A549 (cell line): ENCODE results near the gene SUMF1. TPM values are rescaled to one million over a fixed set of nuclear protein-coding genes. Genes with fewer than 3 reads are reported as not detected.

Experiments
- ATAC-seq, 2 experiments: fragments of 200-7000 bp in 1 of 2; fragments of >200 bp in 1 of 2; cut with Nextera tagmentation in 1 of 2; cut with Tn5 transposase in 1 of 2; 3 replicates each; pipeline versions ENCODE4 v1.8.0 to v1.9.1; 2018 to 2020; ENCODE audit warnings: mild to moderate bottlenecking in 1 of 2, moderate library complexity in 1 of 2
- CTCF ChIA-PET: fragments of 300-600 bp; sonication (Branson Sonifier 250); formaldehyde crosslinking; extraction: SDS; loops from one replicate; lab custom pipeline; 2021; ENCODE audit warnings: antibody characterized with exemption, inconsistent platforms; lab: Yijun Ruan, JAX
- POLR2A ChIA-PET: fragments of 350-600 bp; formaldehyde crosslinking; extraction: SDS; loops from one replicate; lab custom pipeline; 2021; ENCODE audit warnings: antibody characterized with exemption, inconsistent platforms; lab: Yijun Ruan, JAX
- DNase-seq, 2 experiments: peaks; one replicate each; pipeline versions ENCODE4 v3.0.0 to v3.0.0-alpha.2; 2011 to 2016; ENCODE audit warnings: low read depth in 1 of 2, low spot score in 1 of 2
- FAIRE-seq: peaks from 2 replicates; lab custom pipeline; 2011; peaks lifted over from hg19 to GRCh38; lab: Jason Lieb, UNC
- H3K27ac ChIP-seq, 2 experiments: fragments of >200 bp; sonication (Bioruptor Twin); formaldehyde crosslinking; 3 replicates each; pipeline ENCODE4 v1.5.1; 2016 to 2017
- H3K4me1 ChIP-seq: fragments of >200 bp; sonication (Bioruptor Twin); formaldehyde crosslinking; 3 replicates; pipeline ENCODE4 v1.6.1; 2016
- H3K4me2 ChIP-seq: fragments of >200 bp; sonication (Bioruptor Twin); formaldehyde crosslinking; 3 replicates; pipeline ENCODE4 v1.6.1; 2016
- H3K4me3 ChIP-seq: fragments of >200 bp; sonication (Bioruptor Twin); formaldehyde crosslinking; 3 replicates; pipeline ENCODE4 v1.5.1; 2016
- H3K9me3 ChIP-seq: fragments of >200 bp; sonication (Bioruptor Twin); formaldehyde crosslinking; 3 replicates; pipeline ENCODE4 v1.6.1; 2016
- BHLHE40 ChIP-seq: IDR thresholded peaks from 2 replicates; pipeline ENCODE4 v1.6.1; 2012; ENCODE audit warnings: low read depth, low read length, inconsistent platforms
- CBX2 ChIP-seq: fragments of 200-600 bp; sonication (generic); IDR thresholded peaks from 2 replicates; pipeline ENCODE4 v1.6.1; 2016; ENCODE audit warnings: low read depth, mild to moderate bottlenecking, borderline replicate concordance
- CTCF ChIP-seq: fragments of >200 bp; sonication (Bioruptor Twin); formaldehyde crosslinking; IDR thresholded peaks from 3 replicates; pipeline ENCODE4 v1.5.1; 2016
- FOXS1 ChIP-seq: fragments of 250-450 bp; sonication (Bioruptor Pico); IDR thresholded peaks from 2 replicates; pipeline ENCODE4 v1.5.0; 2020; ENCODE audit warnings: mild to moderate bottlenecking, moderate library complexity
- GATA3 ChIP-seq: IDR thresholded peaks from 2 replicates; pipeline ENCODE4 v1.6.1; 2012; ENCODE audit warnings: borderline replicate concordance
- HDAC2 ChIP-seq: fragments of 200-600 bp; sonication (generic); IDR thresholded peaks from 2 replicates; pipeline ENCODE4 v1.6.1; 2016
- HES2 ChIP-seq: fragments of >200 bp; sonication (Bioruptor Twin); formaldehyde crosslinking; IDR thresholded peaks from 2 replicates; pipeline ENCODE4 v1.6.1; 2016
- HMGXB4 ChIP-seq: fragments of 250-450 bp; sonication (Bioruptor Pico); IDR thresholded peaks from 2 replicates; pipeline ENCODE4 v1.5.0; 2021; ENCODE audit warnings: mild to moderate bottlenecking, moderate library complexity, borderline replicate concordance
- HOXA7 ChIP-seq: fragments of 250-450 bp; sonication (Bioruptor Pico); IDR thresholded peaks from 2 replicates; pipeline ENCODE4 v1.5.0; 2020; ENCODE audit warnings: mild to moderate bottlenecking, moderate library complexity
- HOXB13 ChIP-seq: fragments of 250-450 bp; sonication (Bioruptor Pico); IDR thresholded peaks from 2 replicates; pipeline ENCODE4 v1.5.0; 2020; ENCODE audit warnings: low read depth, mild to moderate bottlenecking, moderate library complexity
- HOXB5 ChIP-seq: fragments of 250-450 bp; sonication (Bioruptor Pico); IDR thresholded peaks from 2 replicates; pipeline ENCODE4 v1.5.0; 2020; ENCODE audit warnings: mild to moderate bottlenecking, moderate library complexity
- JUNB ChIP-seq: fragments of >200 bp; sonication (Bioruptor Twin); formaldehyde crosslinking; IDR thresholded peaks from 2 replicates; pipeline ENCODE4 v1.6.1; 2016
- MYC ChIP-seq: IDR thresholded peaks from 2 replicates; pipeline ENCODE4 v1.6.1; 2012; ENCODE audit warnings: mild to moderate bottlenecking, inconsistent platforms, low read length, improper control_type of control experiment, borderline replicate concordance
- NR3C1 ChIP-seq: fragments of >200 bp; sonication (Bioruptor Twin); formaldehyde crosslinking; IDR thresholded peaks from 3 replicates; pipeline ENCODE4 v1.6.1; 2017
- PHF8 ChIP-seq: fragments of 200-600 bp; sonication (generic); IDR thresholded peaks from 2 replicates; pipeline ENCODE4 v1.6.1; 2016; ENCODE audit warnings: low read depth, mild to moderate bottlenecking, antibody characterized with exemption, moderate library complexity, borderline replicate concordance
- POLR2A ChIP-seq: IDR thresholded peaks from 2 replicates; pipeline ENCODE4 v1.6.1; 2012; ENCODE audit warnings: mild to moderate bottlenecking, low read length
- RAD21 ChIP-seq, 2 experiments: fragments of >200 bp in 1 of 2; sonication (Bioruptor Twin) in 1 of 2; formaldehyde crosslinking in 1 of 2; IDR thresholded peaks in 1 of 2; conservative IDR thresholded peaks in 1 of 2; 2 replicates in 1 of 2; 3 replicates in 1 of 2; pipeline ENCODE4 v1.6.1; 2012 to 2018; ENCODE audit warnings: inconsistent platforms in 1 of 2
- RFX5 ChIP-seq: fragments of 450-650 bp; IDR thresholded peaks from 2 replicates; pipeline ENCODE4 v1.7.1; 2014; ENCODE audit warnings: antibody characterized with exemption, mild to moderate bottlenecking, moderate library complexity
- RNF2 ChIP-seq: fragments of 200-600 bp; sonication (generic); IDR thresholded peaks from 2 replicates; pipeline ENCODE4 v1.6.1; 2016; ENCODE audit warnings: low read depth, mild to moderate bottlenecking, antibody characterized with exemption, moderate library complexity, borderline replicate concordance
- SMC3 ChIP-seq: fragments of >200 bp; sonication (Bioruptor Twin); formaldehyde crosslinking; IDR thresholded peaks from 3 replicates; pipeline ENCODE4 v1.6.1; 2018; ENCODE audit warnings: inconsistent platforms
- SREBF2 ChIP-seq: fragments of 450-650 bp; IDR thresholded peaks from 2 replicates; pipeline ENCODE4 v1.6.1; 2014; ENCODE audit warnings: mild to moderate bottlenecking, moderate library complexity
- TP53 ChIP-seq: fragments of 250-450 bp; sonication (Bioruptor Pico); IDR thresholded peaks from 2 replicates; pipeline ENCODE4 v1.5.0; 2021; ENCODE audit warnings: mild to moderate bottlenecking, moderate library complexity
- ZC3H11A ChIP-seq: fragments of 450-650 bp; IDR thresholded peaks from 2 replicates; pipeline ENCODE4 v1.6.1; 2014; ENCODE audit warnings: antibody characterized with exemption, mild to moderate bottlenecking
- ZFP36 ChIP-seq: fragments of 450-650 bp; IDR thresholded peaks from 2 replicates; pipeline ENCODE4 v1.6.1; 2014; ENCODE audit warnings: borderline replicate concordance; ENCODE audit not compliant: partially characterized antibody
- WGBS: methylation state at CpG from one replicate; pipeline ENCODE4 v1.1.6; 2017; ENCODE audit errors: missing lambda C conversion rate; 5-methylcytosine and 5-hydroxymethylcytosine counted together
- polyA plus RNA-seq, 4 experiments: library from polyadenylated mRNA; depleted of rRNA in 3 of 4; stranded (reverse); fragments of >200 nt; fragmentation: RNase III in 1 of 4; extraction: RNeasy Plus Mini Kit Qiagen cat#74134 plus additional on column Dnase treatment in 1 of 4; gene quantifications; 2 replicates in 3 of 4; 3 replicates in 1 of 4; pipeline ENCODE4 v1.2.3, GENCODE V29; 2011 to 2017
- TF ChIP-seq, protein P1 (sequence below): fragments of >200 bp; sonication (Bioruptor Twin); formaldehyde crosslinking; IDR thresholded peaks from 3 replicates; pipeline ENCODE4 v1.6.1; 2016

The SUMF1 gene
- polyA plus RNA-seq, 2 of the 4 experiments (the other 2 are of a cell fraction), result 20.9 to 25.4 TPM

GRCh38 chr3:4407941-4408340 is 59.1 kb downstream of the SUMF1 start:
- Histone ChIP-seq H3K4me2 (no peak overlapping the region), H3K4me3 (no peak overlapping the region), H3K9me3 (no peaks in the 10 kb centered on the region), H3K27ac (no peak overlapping the region), H3K4me1 (peaks cover 14% of the 10 kb centered on the region)
- CTCF ChIA-PET, result no interaction called here
- POLR2A ChIA-PET, result no interaction called here
- TF ChIP-seq NR3C1 (no peak), POLR2A (no peak), MYC (no peak), SMC3 (no peak), HES2 (no peak), HOXB13 (CRISPR knock-in tag) (no peak), CTCF (no peak), JUNB (no peak), RAD21 (conservative IDR thresholded peaks at IDR 0.05 in 1 of 2, IDR thresholded peaks at IDR 0.05 in 1 of 2) (no peak), SREBF2 (no peak), FOXS1 (CRISPR knock-in tag) (no peak), HOXA7 (CRISPR knock-in tag) (no peak), HMGXB4 (CRISPR knock-in tag) (no peak), BHLHE40 (no peak), HOXB5 (CRISPR knock-in tag) (no peak), ZC3H11A (no peak)
- TF ChIP-seq, protein P1, sequence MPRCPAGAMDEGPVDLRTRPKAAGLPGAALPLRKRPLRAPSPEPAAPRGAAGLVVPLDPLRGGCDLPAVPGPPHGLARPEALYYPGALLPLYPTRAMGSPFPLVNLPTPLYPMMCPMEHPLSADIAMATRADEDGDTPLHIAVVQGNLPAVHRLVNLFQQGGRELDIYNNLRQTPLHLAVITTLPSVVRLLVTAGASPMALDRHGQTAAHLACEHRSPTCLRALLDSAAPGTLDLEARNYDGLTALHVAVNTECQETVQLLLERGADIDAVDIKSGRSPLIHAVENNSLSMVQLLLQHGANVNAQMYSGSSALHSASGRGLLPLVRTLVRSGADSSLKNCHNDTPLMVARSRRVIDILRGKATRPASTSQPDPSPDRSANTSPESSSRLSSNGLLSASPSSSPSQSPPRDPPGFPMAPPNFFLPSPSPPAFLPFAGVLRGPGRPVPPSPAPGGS, result no peak
- WGBS, result 70% methylated on average over 2 of the region's 2 CpGs
- FAIRE-seq (no peak), ATAC-seq (no peak), DNase-seq (no peak)

GRCh38 chr3:4406746-4407568 is 60.1 kb downstream of the SUMF1 start:
- WGBS, result 46% methylated on average over 4 of the region's 4 CpGs
- Histone ChIP-seq H3K4me3 (no peak overlapping the region), H3K4me1 (peaks cover 14% of the 10 kb centered on the region), H3K27ac (no peak overlapping the region), H3K9me3 (no peaks in the 10 kb centered on the region), H3K4me2 (peak overlapping the region; percentile 14; the same call in 1 of the 3 replicates)
- ChIA-PET CTCF (interaction anchor here (1.4 kb wide), 1 partner anchor 56 kb away, joined by 3 read pairs; no protein-coding TSS in a partner anchor), POLR2A (no interaction called here)
- ATAC-seq (no peak; a peak in 1 of 6 replicates), FAIRE-seq (no peak), DNase-seq (peak in 1 of 2 experiments; percentile 7)
- no peak for TF ChIP-seq RFX5

GRCh38 chr3:4404881-4405280 is 62.2 kb downstream of the SUMF1 start:
- Histone ChIP-seq H3K4me1 (peaks cover 10% of the 10 kb centered on the region), H3K9me3 (no peaks in the 10 kb centered on the region), H3K4me3 (no peak overlapping the region), H3K27ac (no peak overlapping the region), H3K4me2 (no peak overlapping the region)
- no peak for DNase-seq
- 97% methylated on average over 2 of the region's 2 CpGs for WGBS
- FAIRE-seq, result no peak
- ATAC-seq, result no peak
- ChIA-PET CTCF (no interaction called here), POLR2A (no interaction called here)
- TF ChIP-seq, protein P1, result no peak
- TF ChIP-seq SREBF2 (no peak), MYC (no peak), ZFP36 (no peak), HDAC2 (no peak), RAD21 (conservative IDR thresholded peaks at IDR 0.05 in 1 of 2, IDR thresholded peaks at IDR 0.05 in 1 of 2) (no peak), PHF8 (no peak), CBX2 (no peak), TP53 (no peak), FOXS1 (CRISPR knock-in tag) (no peak), POLR2A (no peak), GATA3 (no peak), RNF2 (no peak)
